GM19043 (cell line): Measurements from ENCODE around the gene FHAD1.

Experiments
- ATAC-seq: cut with Tn5 transposase; IDR thresholded peaks from one replicate; pipeline ENCODE4 v1.9.1; 2021; ENCODE audit warnings: low read depth; ENCODE audit not compliant: unreplicated experiment

The FHAD1 gene

GRCh38 chr1:15342408-15342967 lies 95.5 kb downstream of the FHAD1 start:
- ATAC-seq = no peak

DNA sequence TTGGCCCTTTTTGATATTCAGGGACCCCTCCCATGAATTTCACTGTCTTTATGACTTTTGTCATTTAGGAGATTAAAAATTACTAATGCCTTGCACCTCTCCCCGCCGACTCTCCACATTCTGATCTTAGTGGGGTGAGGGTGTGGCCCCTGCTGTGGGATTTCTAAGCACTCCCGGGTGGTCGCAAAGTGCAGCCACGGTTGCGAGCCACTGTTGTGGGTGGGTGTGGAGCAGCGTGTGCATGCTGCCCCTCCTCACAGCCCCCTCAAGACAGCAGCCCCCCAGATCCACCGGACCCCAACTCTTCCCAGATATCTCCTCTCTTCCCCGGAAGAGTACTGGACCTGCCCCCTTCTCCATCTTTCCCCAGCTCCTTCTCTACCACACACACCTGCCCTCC lies 96.1 kb downstream of the FHAD1 start:
- no peak for ATAC-seq

DNA sequence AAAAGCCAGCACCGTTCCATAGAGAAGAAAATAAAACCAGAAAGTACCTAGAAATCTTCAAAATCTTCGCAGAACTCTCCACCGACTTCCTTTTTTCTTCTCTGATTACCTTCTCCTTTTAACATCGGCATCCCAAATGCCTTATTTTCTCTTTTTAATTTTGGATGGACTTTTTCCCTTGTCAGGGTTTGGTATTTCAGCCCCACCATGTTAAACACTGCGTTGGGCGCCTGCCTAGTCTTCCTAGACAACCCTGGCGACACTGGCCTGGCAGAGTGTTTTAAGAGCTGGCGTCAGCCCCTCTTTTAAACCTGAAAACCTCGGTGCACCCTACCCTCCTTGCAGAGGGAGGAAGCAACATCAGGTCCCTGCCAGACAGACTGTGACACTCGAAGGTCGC lies 96.7 kb downstream of the FHAD1 start:
- ATAC-seq = no peak

- no peak for ATAC-seq
Observed at GRCh38 chr1:15344380-15344779, 97.4 kb downstream of the FHAD1 start.

DNA sequence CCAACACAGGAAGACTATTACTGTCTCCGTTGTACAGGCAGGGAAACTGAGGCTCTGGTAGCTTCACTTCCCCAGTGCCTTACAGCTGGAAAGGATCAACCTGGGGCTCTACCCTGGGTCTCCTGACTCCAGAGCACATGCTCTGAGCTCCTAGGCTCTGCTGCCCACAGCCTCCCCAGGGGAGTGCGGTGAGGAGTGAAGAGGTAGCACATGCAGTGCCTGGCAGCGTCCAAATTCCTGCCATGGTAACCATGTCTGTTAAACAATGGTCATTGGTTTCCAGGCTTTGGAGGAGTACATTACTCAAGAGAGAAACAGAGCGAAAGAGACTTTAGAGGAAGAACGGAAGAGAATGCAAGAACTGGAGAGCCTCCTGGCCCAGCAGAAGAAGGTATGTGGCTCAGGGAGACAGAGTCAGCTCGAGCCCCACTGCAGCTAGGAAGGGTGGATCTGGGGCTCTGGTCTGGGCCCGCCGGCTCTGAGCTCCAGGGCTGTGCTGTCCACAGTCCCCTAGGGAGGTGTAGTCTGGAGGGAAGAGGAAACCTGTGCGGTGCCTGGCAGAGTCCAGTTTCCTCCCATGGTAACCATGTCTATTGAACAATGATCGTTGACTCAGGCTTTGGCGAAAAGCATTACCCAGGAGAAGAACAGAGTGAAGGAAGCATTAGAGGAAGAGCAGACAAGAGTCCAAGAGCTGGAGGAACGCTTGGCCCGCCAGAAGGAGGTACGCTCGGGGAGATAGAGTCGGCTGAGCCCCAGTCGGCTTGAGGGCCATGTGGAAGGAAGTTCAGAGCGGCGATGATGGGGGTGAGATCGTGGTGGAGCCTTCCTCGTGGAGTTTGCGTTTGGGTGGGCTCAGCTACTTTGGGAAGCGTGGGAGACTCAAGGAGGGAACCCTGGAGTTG lies 98.0 kb downstream of the FHAD1 start:
- no peak for ATAC-seq

DNA sequence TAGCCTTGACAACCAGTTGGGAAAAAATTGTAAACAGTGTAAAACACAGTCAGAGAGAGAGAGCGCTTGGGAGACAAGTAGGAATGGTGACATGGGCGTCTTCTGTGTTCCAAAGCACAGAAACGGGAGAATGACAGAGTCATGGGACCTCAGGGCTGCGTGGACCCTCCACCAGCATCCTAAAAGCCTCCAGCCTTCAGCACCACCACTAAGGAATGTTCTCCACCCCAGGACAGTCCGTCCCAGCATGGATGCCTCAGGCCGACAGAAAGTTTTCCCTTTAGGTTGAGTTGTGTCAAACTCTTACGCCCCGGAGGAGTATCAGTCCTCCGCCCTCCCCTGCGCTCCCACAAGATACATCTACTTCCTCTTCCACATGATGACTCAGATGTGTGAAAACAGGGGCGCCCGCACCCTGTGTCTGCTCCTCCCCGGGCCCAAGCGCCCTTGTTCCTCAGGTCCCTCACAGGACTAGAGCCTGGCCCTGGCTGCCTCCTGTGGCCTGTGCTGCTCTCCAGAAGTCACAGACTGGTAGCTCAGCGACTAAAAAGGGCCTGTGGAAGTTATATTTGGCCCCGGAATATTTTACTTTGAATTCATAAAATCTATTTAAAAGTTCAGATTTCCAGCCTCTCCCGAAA lies 98.8 kb downstream of the FHAD1 start:
- peak; percentile 51 for ATAC-seq

DNA sequence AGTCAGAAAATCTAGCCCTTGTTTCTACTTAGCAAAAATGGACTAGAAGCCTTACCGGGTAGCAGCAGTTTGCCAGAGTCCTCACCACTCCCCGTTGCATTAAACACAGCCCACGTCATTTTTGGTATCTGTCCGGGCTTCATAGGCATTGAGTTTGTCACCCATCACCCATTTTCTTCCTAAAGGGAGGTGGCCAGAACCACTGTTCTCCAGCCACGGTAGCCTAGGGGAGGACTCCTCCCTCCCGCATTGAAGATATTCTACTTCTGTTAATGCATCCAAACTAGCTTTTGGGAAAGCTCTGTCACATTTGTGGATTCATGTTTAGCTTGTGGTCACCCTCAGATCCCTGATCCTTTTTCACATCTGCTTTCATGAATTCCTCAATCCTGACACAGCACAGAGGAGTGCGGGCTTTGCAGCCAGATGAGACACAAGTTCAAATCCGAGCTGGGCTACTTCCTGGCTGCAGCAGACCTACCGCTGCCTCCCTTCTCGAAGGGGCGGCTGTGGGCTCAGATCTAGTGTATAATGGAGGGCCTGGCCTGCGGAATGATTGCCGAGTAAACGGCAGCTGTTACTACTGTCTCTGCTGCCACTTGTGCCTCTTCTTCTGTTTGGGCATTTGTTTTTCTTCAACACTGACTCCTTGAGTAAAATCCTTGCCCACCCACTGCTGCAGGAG lies 99.5 kb downstream of the FHAD1 start:
- ATAC-seq = no peak

GRCh38 chr1:15347182-15347581 lies 100.2 kb downstream of the FHAD1 start:
- no peak for ATAC-seq

DNA sequence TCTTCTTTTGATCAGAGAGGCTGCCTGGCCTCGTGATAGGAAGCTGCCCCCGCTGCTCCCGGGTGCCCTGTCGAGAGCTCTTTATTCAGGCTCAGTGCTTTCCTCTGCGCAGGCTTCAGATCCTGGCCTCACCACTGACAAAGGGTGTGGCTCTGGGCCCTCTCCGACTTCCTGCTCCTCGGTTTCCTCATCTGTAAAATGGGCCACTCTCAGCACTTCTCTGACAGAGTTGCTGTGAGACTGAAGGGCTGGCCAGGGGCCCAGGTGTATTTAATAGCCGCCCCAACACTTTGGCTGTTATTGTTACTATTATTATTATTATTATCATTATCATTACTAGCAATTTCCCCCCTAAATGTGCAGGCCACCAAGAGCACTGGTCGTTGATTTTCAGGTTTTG lies 101.6 kb downstream of the FHAD1 start:
- ATAC-seq = no peak

- ATAC-seq = no peak
Observed at GRCh38 chr1:15349133-15349532, 102.1 kb downstream of the FHAD1 start.

- no peak for ATAC-seq
Observed at GRCh38 chr1:15350151-15350550, 103.1 kb downstream of the FHAD1 start.

GRCh38 chr1:15350551-15351200 lies 103.7 kb downstream of the FHAD1 start:
- ATAC-seq = no peak

- ATAC-seq = no peak
Observed at GRCh38 chr1:15351310-15351709, 104.3 kb downstream of the FHAD1 start.

- no peak for ATAC-seq
Observed at GRCh38 chr1:15352128-15352957, 105.3 kb downstream of the FHAD1 start.

- ATAC-seq = no peak
Observed at GRCh38 chr1:15353839-15354579, 107.0 kb downstream of the FHAD1 start.

GRCh38 chr1:15354580-15354965 lies 107.5 kb downstream of the FHAD1 start:
- ATAC-seq = no peak

- no peak for ATAC-seq
Observed at GRCh38 chr1:15355968-15356625, 109.1 kb downstream of the FHAD1 start.

DNA sequence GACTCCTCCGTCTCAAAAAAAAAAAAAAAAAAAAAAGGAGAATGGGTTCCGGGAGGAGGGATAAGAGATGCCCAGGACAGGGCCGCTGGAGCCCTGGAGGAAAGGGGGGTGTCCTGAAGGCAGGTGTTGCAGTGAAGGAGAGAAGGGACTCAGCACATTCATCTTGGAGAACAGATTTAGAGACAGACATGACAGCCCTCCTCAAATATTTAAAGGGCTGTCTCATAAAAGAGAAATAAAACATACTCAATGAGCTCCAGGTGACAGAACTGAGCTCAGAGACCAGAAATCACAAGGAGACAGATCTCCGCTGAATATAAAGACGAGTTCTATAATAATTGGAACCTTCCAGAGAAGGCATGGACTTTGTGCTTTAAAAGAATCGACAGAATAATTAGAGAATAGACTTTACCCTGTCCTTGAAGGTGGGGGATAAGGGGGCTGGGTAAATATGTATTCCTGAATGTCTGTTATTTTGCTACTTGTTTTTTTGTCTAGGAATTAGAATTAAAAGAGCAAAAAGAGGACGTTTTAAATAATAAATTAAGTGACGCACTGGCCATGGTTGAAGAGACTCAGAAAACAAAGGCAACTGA lies 110.7 kb downstream of the FHAD1 start:
- ATAC-seq = no peak
